Measurements from ENCODE around the gene TMEM165.

The TMEM165 gene

DNA sequence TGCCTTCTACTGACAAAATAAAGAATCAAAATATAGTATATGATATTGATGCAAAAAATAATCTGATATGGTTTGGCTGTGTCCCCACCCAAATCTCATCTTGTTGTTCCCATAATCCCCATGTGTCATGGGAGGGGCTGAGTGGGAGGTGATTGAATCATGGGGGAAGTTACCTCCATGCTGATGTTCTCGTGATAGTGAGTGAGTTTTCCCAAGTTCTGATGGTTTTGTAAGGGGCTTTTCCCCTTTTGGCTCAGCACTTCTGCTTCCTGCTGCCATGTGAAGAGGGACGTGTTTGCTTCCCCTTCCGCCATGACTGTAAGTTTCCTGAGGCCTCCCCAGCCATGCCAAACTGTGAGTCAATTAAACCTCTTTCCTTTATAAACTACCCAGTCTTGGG, 70.2 kb downstream of the TMEM165 start:
- DNase-seq: no peak

DNA sequence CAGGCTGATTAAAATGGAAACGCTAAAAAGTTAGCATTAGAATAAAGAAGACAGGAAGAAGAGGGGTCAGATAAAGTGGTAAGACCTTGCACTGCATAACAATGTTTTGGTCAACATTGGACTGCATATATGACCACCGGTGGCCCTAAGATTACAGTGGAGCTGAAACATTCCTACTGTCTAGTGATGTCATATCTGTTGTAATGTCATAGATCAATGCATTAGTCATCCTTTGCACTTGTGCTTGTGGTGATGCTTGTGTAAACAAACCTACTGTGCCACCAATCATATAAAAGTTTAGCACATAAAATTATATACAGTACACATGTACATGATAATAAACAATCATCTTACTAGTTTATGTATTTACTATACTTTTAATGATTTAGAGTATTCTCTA, 73.0 kb downstream of the TMEM165 start:
- no peak for DNase-seq

DNA sequence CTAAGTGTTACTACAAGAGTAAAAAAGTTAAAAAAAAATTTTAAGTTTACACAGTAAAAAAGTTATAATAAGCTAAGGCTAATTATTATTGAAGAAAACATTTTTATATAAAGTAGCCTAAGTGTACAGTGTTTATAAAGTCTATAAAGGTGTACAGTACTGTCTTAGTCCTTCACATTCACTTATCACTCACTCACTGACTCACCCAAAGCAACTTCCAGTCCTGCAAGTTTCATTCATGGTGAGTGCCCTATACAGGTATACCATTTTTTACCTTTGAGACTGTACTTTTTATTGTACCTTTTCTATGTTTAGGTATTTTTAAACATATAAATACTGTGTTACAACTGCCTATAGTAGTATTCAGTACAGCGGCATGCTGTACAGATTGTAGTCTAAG, 74.2 kb downstream of the TMEM165 start:
- DNase-seq: no peak
